Measurements from ENCODE around the gene ZNF266. TPM values are rescaled to one million over a fixed set of nuclear protein-coding genes. Genes with fewer than 3 reads are reported as not detected.
A peak's percentile ranks its signal among the peaks of the same experiment; 100 is the strongest.

ZNF266 gene
- polyA plus RNA-seq (ENCODE audit: low read depth in 6 of 6) = 10 to 100 TPM; 21.3 to 27.9 (median 24.7) TPM

DNA sequence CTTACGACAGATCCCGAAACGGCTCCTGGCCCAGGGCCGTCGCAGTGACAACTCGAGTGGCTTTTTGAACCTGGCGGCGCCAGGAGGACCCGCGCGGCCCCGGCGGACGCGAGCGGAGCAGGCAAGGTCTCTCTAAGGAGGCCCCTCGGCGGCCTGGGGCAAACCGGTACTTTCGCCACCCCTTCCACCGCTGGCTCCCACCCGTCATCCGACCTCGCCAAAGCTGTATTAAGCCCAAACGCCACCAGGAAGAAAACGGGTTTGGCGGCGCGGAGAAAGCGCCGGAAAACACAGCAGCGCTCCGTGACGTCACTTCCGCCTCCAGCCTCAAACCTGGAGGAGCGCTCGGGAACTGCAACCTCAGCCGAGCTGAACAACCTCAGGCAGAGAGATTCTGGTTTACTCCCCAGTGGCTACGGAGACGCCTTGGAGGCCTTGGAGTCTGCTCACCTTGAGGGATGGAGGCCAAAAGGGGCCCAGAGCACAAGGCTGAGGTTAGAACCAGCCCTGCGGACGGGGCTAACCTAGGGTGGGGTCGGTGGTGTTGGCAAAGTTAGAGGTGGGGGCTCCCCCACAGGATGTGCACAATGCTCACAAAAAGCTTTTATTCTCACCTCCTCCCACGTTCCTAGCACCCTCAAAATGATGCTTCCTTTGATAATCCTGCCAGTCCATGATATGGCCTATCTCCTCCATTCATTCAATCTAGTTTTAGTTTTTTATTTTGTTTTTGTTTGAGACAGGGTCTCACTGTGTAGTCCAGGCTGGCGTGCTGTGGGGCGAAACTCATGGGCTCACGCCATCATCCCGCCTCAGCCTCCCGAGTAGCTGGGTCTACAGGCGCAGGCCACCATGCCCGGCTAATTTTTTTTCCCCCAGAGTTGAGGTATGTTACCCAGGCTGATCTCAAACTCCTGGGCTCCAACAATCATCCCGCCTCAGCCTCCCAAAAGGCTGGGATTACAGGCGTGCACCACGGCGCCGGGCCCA lies at the start of gene ZNF266:
Gene ZNF266, minus strand, starts transcription at position 295 of the 990 bp plus-strand sequence. CDS start 15,484 bp downstream, outside the sequence.
- Mint-ChIP-seq H3K36me3 (peaks cover 11 to 27% of the 10 kb centered on the region in 2 donors), H3K4me1 (peaks cover 27 to 48% (median 41%) of the 10 kb centered on the region in 3 donors), H3K9me3 (no peaks in the 10 kb centered on the region)

DNA sequence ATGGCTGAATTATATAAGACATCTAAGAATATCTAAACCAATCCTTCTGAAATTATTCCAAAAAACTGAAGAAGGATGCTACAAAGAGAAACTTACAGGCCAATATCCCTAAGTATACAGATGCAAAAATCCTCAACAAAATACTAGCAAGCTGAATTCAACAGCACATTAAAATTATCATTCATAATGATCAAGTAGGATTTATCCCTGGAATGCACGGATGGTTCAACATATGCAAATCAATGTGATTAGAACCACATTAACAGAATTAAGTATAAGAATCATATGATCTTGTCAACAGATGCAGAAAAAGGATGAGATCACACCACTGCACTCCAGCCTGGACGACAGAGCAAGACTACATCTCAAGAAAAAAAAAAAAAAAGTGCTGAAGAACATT lies 49.8 kb upstream of the ZNF266 start:
- DNase-seq (no peak), ATAC-seq (ENCODE audit: low read depth in 2 of 2) (no peak)
- Mint-ChIP-seq H3K4me3 (no peak overlapping the region), H3K4me1 (no peaks in the 10 kb centered on the region), H3K36me3 (peaks cover 0 to 9% of the 10 kb centered on the region in 2 donors), H3K27me3 (no peaks in the 10 kb centered on the region), H3K27ac (no peak overlapping the region), H3K9me3 (peaks cover 6 to 72% (median 56%) of the 10 kb centered on the region in 7 donors)

More for the DNA sequence above, at the start of gene ZNF266:
- peak within 1 kb of the TSS; percentile 89 to 99 (median 96) for H3K4me3 Mint-ChIP-seq
- peak within 1 kb of the TSS; percentile 96 to 99 (median 96) for H3K27ac Mint-ChIP-seq
- H3K27me3 Mint-ChIP-seq = no peaks in the 10 kb centered on the region
- DNase-seq (peak; percentile 87), ATAC-seq (ENCODE audit: low read depth in 2 of 2) (peak; percentile 90 to 91)

DNA sequence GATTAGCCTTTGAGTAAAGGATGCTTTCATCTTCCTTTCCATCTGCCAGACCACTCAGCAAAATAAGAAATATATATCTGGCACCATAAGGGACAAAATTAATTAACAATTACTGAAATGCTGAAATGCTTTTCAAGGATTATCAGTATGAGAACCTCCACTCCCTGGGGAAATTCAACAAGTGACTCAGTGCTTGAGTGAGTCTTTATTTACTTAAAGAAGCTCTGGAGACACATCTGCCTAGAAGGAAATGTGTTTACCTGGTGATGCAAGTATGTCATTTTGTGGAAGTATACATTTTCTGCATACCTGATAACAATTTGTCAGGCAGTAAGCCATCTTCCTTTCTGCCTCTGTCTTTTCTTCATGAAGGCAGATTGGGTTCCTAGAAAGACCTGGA lies 39.6 kb upstream of the ZNF266 start:
- Mint-ChIP-seq H3K9me3 (peaks cover 19 to 75% (median 42%) of the 10 kb centered on the region in 7 donors), H3K36me3 (peaks cover 16 to 26% of the 10 kb centered on the region in 2 donors)
- no peak for ATAC-seq (ENCODE audit: low read depth in 2 of 2)

GRCh38 chr19:9467161-9467560 lies 31.8 kb upstream of the ZNF266 start:
- no peak for ATAC-seq (ENCODE audit: low read depth in 2 of 2)
- peaks cover 8 to 18% of the 10 kb centered on the region in 2 donors for H3K36me3 Mint-ChIP-seq
- H3K27me3 Mint-ChIP-seq = peaks cover 0 to 6% (median 4%) of the 10 kb centered on the region in 3 donors
- no peak overlapping the region for H3K4me3 Mint-ChIP-seq
- H3K27ac Mint-ChIP-seq = no peak overlapping the region
- H3K9me3 Mint-ChIP-seq = peaks cover 0 to 91% (median 66%) of the 10 kb centered on the region in 7 donors
- H3K4me1 Mint-ChIP-seq = no peaks in the 10 kb centered on the region
- no peak for DNase-seq

More for the DNA sequence above, 39.6 kb upstream of the ZNF266 start:
- no peak overlapping the region for H3K4me3 Mint-ChIP-seq
- peaks cover 0 to 16% (median 4%) of the 10 kb centered on the region in 3 donors for H3K27me3 Mint-ChIP-seq
- H3K4me1 Mint-ChIP-seq = no peaks in the 10 kb centered on the region
- DNase-seq = no peak
- no peak overlapping the region for H3K27ac Mint-ChIP-seq

DNA sequence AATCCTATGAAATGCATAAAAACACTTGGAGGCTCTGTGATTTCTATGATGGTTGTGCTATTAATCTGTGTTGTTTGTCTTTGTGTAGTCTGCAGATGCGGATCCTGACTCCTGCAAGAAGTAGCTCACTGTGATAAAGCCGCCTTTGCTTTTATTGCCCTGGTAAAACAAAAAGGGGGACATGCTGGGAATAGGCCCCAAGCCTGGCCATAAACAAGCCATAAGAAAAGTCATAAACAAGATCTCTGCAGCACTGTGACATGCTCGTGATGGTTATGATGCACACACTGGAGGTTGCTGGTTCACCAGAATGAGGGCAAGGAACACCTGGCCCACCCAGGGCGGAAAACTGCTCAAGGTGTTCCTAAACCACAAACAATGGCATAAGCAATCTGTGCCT lies 26.6 kb upstream of the ZNF266 start:
- ATAC-seq (ENCODE audit: low read depth in 2 of 2) = no peak
- Mint-ChIP-seq H3K4me3 (no peak overlapping the region), H3K9me3 (peaks cover 6 to 96% (median 60%) of the 10 kb centered on the region in 7 donors), H3K4me1 (no peaks in the 10 kb centered on the region), H3K27ac (no peak overlapping the region), H3K27me3 (no peaks in the 10 kb centered on the region), H3K36me3 (peaks cover 17 to 44% of the 10 kb centered on the region in 2 donors)
- DNase-seq = no peak

GRCh38 chr19:9456018-9456689 lies 20.8 kb upstream of the ZNF266 start:
- no peaks in the 10 kb centered on the region for H3K4me1 Mint-ChIP-seq
- H3K36me3 Mint-ChIP-seq = peaks cover 25 to 41% of the 10 kb centered on the region in 2 donors
- ATAC-seq (ENCODE audit: low read depth in 2 of 2) (no peak), DNase-seq (no peak)
- peak overlapping the region in 1 of 8 donors; percentile 44 for H3K4me3 Mint-ChIP-seq
- no peak overlapping the region for H3K27ac Mint-ChIP-seq
- peaks cover 27 to 99% (median 47%) of the 10 kb centered on the region in 7 donors for H3K9me3 Mint-ChIP-seq
- no peaks in the 10 kb centered on the region for H3K27me3 Mint-ChIP-seq

DNA sequence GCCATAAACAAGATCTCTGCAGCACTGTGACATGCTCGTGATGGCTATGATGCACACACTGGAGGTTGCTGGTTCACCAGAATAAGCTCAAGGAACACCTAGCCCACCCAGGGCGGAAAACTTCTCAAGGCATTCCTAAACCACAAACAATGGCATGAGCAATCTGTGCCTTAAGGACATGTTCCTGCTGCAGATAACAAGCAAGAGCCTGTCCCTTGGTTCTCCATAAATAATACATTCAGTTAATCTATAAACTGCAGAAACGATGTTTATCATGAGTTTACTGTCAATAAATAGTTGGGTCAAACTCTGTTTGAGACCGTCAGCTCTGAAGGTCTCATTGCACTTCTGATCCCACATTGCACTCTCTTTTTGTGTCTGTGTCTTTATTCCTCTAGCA lies 18.6 kb upstream of the ZNF266 start:
- no peak for ATAC-seq (ENCODE audit: low read depth in 2 of 2)
- H3K4me1 Mint-ChIP-seq = no peaks in the 10 kb centered on the region
- no peak overlapping the region for H3K27ac Mint-ChIP-seq
- no peak for DNase-seq
- H3K27me3 Mint-ChIP-seq = no peaks in the 10 kb centered on the region
- H3K4me3 Mint-ChIP-seq = peak overlapping the region in 1 of 8 donors; percentile 4
- H3K36me3 Mint-ChIP-seq = peaks cover 8 to 33% of the 10 kb centered on the region in 2 donors
- H3K9me3 Mint-ChIP-seq = peaks cover 20 to 91% (median 51%) of the 10 kb centered on the region in 7 donors

DNA sequence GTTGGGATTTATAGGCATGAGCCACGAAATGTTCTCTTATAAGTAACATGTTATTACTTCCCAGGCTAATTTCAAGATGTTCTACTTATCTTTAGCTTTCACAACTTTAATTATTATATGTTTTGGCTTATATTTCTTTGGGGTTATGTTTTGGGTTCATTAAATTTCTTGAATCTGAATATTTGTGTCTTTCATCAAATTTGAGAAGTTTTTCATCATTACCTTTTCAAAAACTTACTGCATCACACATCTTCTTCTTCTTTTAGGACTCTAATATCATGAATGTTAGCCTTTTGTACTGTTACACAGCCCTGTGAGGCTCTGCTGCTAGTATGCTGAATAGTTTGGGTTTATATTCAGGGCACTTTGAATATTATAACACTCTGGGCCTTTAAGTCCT lies 9.7 kb upstream of the ZNF266 start:
- ATAC-seq (ENCODE audit: low read depth in 2 of 2) = no peak
- H3K9me3 Mint-ChIP-seq = peaks cover 4 to 63% (median 47%) of the 10 kb centered on the region in 7 donors
- no peak overlapping the region for H3K27ac Mint-ChIP-seq
- DNase-seq = no peak
- H3K27me3 Mint-ChIP-seq = no peaks in the 10 kb centered on the region
- no peak overlapping the region for H3K4me3 Mint-ChIP-seq
- peaks cover 12 to 31% of the 10 kb centered on the region in 2 donors for H3K36me3 Mint-ChIP-seq
- peaks cover 0 to 3% (median 0%) of the 10 kb centered on the region in 3 donors for H3K4me1 Mint-ChIP-seq

DNA sequence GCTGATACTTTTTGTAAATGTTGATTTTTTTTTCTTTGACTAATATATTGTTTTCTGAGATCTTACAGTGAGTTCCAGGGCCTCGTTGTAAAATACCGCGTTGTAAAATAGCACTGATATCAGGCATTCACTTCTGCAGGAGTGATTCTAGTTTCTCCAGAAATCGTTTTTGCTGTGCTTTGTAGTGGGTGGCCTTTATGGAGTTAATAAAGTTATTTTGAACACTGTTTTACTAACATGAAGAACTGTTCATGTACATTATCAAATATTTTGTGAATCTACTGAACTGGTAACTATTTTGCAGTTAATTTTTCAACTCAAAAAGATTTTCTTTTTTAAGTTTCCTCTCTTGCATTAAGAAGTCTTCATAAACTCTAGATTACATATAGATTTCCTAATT lies 985 bp upstream of the ZNF266 start:
- Mint-ChIP-seq H3K36me3 (peaks cover 11 to 25% of the 10 kb centered on the region in 2 donors), H3K9me3 (peaks cover 0 to 2% (median 1%) of the 10 kb centered on the region in 7 donors), H3K4me3 (peak overlapping the region; percentile 89 to 99 (median 96)), H3K4me1 (peaks cover 26 to 40% (median 35%) of the 10 kb centered on the region in 3 donors), H3K27me3 (no peaks in the 10 kb centered on the region), H3K27ac (peak overlapping the region; percentile 96 to 99 (median 96))
- ATAC-seq (ENCODE audit: low read depth in 2 of 2) = no peak
- no peak for DNase-seq

DNA sequence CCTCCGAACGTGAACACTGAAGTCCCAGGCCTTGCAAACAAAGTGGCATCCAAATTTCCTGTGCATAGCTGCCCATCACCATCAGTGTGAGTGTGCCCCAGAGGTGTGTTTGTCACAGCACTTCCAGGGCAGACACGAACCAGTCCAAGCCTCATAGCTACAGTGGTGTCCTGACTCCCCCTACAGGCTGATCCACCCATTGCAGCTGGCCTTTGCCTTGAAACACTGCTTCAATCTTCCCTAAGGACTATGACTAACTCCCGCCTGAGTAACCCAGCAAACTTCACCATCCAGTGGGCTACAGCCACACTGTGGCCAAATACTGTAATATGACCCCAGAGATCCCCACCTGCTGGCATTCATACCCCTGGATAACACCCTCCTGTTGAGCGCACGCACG lies 3.9 kb downstream of the ZNF266 start:
- H3K27ac Mint-ChIP-seq = no peak overlapping the region

GRCh38 chr19:9430444-9430843 lies 4.9 kb downstream of the ZNF266 start:
- peaks cover 35 to 42% of the 10 kb centered on the region in 2 donors for H3K36me3 Mint-ChIP-seq
- no peak for ATAC-seq (ENCODE audit: low read depth in 2 of 2)

More for the DNA sequence above, 3.9 kb downstream of the ZNF266 start:
- Mint-ChIP-seq H3K27me3 (no peaks in the 10 kb centered on the region), H3K36me3 (peaks cover 30 to 42% of the 10 kb centered on the region in 2 donors), H3K4me1 (peaks cover 36 to 59% (median 46%) of the 10 kb centered on the region in 3 donors), H3K4me3 (peak overlapping the region in 1 of 8 donors; percentile 65), H3K9me3 (peaks cover 0 to 5% (median 0%) of the 10 kb centered on the region in 7 donors)
- ATAC-seq (ENCODE audit: low read depth in 2 of 2) (no peak), DNase-seq (no peak)

GRCh38 chr19:9427941-9428340 lies 7.4 kb downstream of the ZNF266 start:
- peaks cover 48 to 49% of the 10 kb centered on the region in 2 donors for H3K36me3 Mint-ChIP-seq
- H3K27me3 Mint-ChIP-seq = no peaks in the 10 kb centered on the region
- no peak overlapping the region for H3K27ac Mint-ChIP-seq
- DNase-seq = no peak
- H3K4me3 Mint-ChIP-seq = peak overlapping the region in 1 of 8 donors; percentile 47
- H3K4me1 Mint-ChIP-seq = peaks cover 17 to 31% (median 18%) of the 10 kb centered on the region in 3 donors
- peaks cover 0 to 6% (median 0%) of the 10 kb centered on the region in 7 donors for H3K9me3 Mint-ChIP-seq
- no peak for ATAC-seq (ENCODE audit: low read depth in 2 of 2)

More at GRCh38 chr19:9430444-9430843, 4.9 kb downstream of the ZNF266 start:
- no peaks in the 10 kb centered on the region for H3K27me3 Mint-ChIP-seq
- H3K4me3 Mint-ChIP-seq = peak overlapping the region in 7 of 8 donors; percentile 2 to 74 (median 55)
- DNase-seq = no peak
- H3K9me3 Mint-ChIP-seq = peaks cover 0 to 5% (median 0%) of the 10 kb centered on the region in 7 donors
- H3K4me1 Mint-ChIP-seq = peaks cover 29 to 49% (median 36%) of the 10 kb centered on the region in 3 donors
- peak overlapping the region in 5 of 6 donors; percentile 7 to 42 (median 36) for H3K27ac Mint-ChIP-seq
